Astrocyte (in vitro differentiated cells and primary cell): ENCODE data around the gene F5. TPM values are rescaled to one million over a fixed set of nuclear protein-coding genes. Genes with fewer than 3 reads are reported as not detected.

Source experiments
- DNase-seq: peaks from one replicate; pipeline ENCODE4 v3.0.0-alpha.2; 2010; ENCODE audit warnings: low read depth
- FAIRE-seq: peaks from 2 replicates; lab custom pipeline; 2011; peaks lifted over from hg19 to GRCh38; lab: Jason Lieb, UNC
- H2AFZ ChIP-seq: 2 replicates; pipeline ENCODE4 v1.6.0; 2012; ENCODE audit warnings: low read depth, low read length, inconsistent platforms
- H3K27ac ChIP-seq: 2 replicates; pipeline ENCODE4 v1.5.1; 2011; ENCODE audit warnings: low read depth, low read length, inconsistent platforms
- H3K27me3 ChIP-seq: 2 replicates; pipeline ENCODE4 v1.6.0; 2011; ENCODE audit warnings: low read length, inconsistent platforms; ENCODE audit not compliant: insufficient read depth
- H3K36me3 ChIP-seq: 2 replicates; pipeline ENCODE4 v1.5.1; 2011; ENCODE audit warnings: low read length, inconsistent platforms; ENCODE audit not compliant: insufficient read depth
- H3K4me1 ChIP-seq: 2 replicates; pipeline ENCODE4 v1.5.1; 2011; ENCODE audit warnings: low read length, inconsistent platforms; ENCODE audit not compliant: insufficient read depth
- H3K4me2 ChIP-seq: 2 replicates; pipeline ENCODE4 v1.6.0; 2012; ENCODE audit warnings: low read length, inconsistent platforms
- H3K4me3 ChIP-seq: 2 replicates; pipeline ENCODE4 v1.5.1; 2011; ENCODE audit warnings: low read depth, mild to moderate bottlenecking, low read length, inconsistent platforms; ENCODE audit not compliant: insufficient read depth
- H3K79me2 ChIP-seq: 2 replicates; pipeline ENCODE4 v1.6.0; 2012; ENCODE audit warnings: mild to moderate bottlenecking, low read length, inconsistent platforms; ENCODE audit not compliant: insufficient read depth
- H3K9ac ChIP-seq: 2 replicates; pipeline ENCODE4 v1.6.0; 2012; ENCODE audit warnings: mild to moderate bottlenecking, low read length, inconsistent platforms
- H3K9me3 ChIP-seq: 2 replicates; pipeline ENCODE4 v1.5.1; 2012; ENCODE audit warnings: low read depth, mild to moderate bottlenecking, low read length, inconsistent platforms; ENCODE audit not compliant: insufficient read depth
- H4K20me1 ChIP-seq: 2 replicates; pipeline ENCODE4 v1.6.0; 2012; ENCODE audit warnings: low read length, inconsistent platforms; ENCODE audit not compliant: insufficient read depth
- H3K27ac Mint-ChIP-seq: one replicate; pipeline ENCODE4 v1.8.0; 2021; ENCODE audit warnings: mild to moderate bottlenecking, mixed read lengths; ENCODE audit not compliant: unreplicated experiment
- H3K27me3 Mint-ChIP-seq: one replicate; pipeline ENCODE4 v1.8.0; 2021; ENCODE audit warnings: low read depth, mixed read lengths; ENCODE audit not compliant: unreplicated experiment
- H3K36me3 Mint-ChIP-seq: one replicate; pipeline ENCODE4 v1.8.0; 2021; ENCODE audit warnings: low read depth, mixed read lengths; ENCODE audit not compliant: unreplicated experiment
- H3K4me1 Mint-ChIP-seq: one replicate; pipeline ENCODE4 v1.8.0; 2021; ENCODE audit warnings: low read depth, mixed read lengths; ENCODE audit not compliant: unreplicated experiment
- H3K4me3 Mint-ChIP-seq: one replicate; pipeline ENCODE4 v1.8.0; 2021; ENCODE audit warnings: mild to moderate bottlenecking, moderate library complexity, mixed read lengths; ENCODE audit not compliant: unreplicated experiment
- H3K9me3 Mint-ChIP-seq: one replicate; pipeline ENCODE4 v1.8.0; 2021; ENCODE audit warnings: mild to moderate bottlenecking, mixed read lengths; ENCODE audit not compliant: unreplicated experiment
- EZH2 ChIP-seq: IDR thresholded peaks from 2 replicates; pipeline ENCODE4 v1.6.1; 2012; ENCODE audit warnings: mild to moderate bottlenecking, low read length, inconsistent platforms; ENCODE audit not compliant: insufficient read depth
- total RNA-seq: library from RNA; stranded (reverse); gene quantifications from 2 replicates; pipeline ENCODE4 v1.2.1, GENCODE V29; 2021
- TF ChIP-seq, protein P1 (sequence below): IDR thresholded peaks from 2 replicates; pipeline ENCODE4 v1.5.1; 2011; ENCODE audit warnings: low read depth, mild to moderate bottlenecking, inconsistent platforms, low read length, moderate library complexity; ENCODE audit not compliant: insufficient read depth

F5 gene
- total RNA-seq, 1 donor from 2014 or later: 0.18 TPM

DNA sequence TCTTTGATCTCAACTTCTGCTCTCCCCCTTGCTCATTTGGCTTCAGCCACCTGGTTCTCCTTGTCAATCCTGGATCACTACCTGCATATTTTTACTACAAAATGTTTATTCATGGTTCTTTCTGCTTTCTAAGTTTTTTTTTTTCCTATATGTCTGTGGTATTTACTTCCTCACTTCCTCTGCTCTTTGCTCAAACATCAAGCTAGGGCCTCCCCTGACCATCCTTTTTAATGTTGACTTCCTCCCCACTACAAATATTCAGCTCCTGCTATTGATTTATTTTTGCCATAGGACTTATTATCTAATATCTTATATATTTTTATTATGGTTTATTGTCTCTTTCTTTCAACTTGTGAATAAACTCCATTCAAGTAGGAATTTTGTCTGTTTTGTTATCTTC lies 86.5 kb downstream of the F5 start:
- no peak overlapping the region for H3K27ac Mint-ChIP-seq
- DNase-seq: no peak
- H3K27me3 Mint-ChIP-seq: no peaks in the 10 kb centered on the region

DNA sequence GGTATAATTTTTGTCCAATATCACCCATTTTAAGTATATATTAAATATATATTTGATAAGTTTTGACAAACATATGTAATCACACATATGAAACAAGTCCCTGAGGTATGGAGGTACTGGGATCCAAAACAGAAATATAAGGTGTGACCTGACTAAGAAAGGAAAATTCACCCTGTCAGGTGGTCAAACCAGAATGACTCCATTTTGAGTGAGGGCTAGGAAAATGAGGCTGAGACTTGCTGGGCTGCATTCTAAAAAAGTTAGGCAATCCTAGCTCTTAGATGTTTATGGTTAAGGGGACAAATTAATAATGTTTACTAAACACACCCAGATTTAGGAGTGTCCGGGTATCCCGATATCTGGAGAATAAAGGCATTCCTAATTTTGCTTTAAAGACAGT lies 89.0 kb downstream of the F5 start:
- H3K36me3 ChIP-seq: no peaks in the 10 kb centered on the region
- H3K27me3 ChIP-seq: no peaks in the 10 kb centered on the region
- Mint-ChIP-seq H3K27me3 (no peaks in the 10 kb centered on the region), H3K9me3 (peaks cover 5% of the 10 kb centered on the region), H3K4me3 (no peak overlapping the region), H3K4me1 (no peaks in the 10 kb centered on the region), H3K27ac (no peak overlapping the region), H3K36me3 (no peaks in the 10 kb centered on the region)
- H2AFZ ChIP-seq: no peak overlapping the region
- no peaks in the 10 kb centered on the region for H3K9me3 ChIP-seq
- FAIRE-seq (no peak), DNase-seq (no peak)
- no peak overlapping the region for H3K27ac ChIP-seq
- no peak overlapping the region for H3K9ac ChIP-seq
- H3K4me1 ChIP-seq: no peaks in the 10 kb centered on the region
- no peaks in the 10 kb centered on the region for H3K79me2 ChIP-seq
- H3K4me3 ChIP-seq: no peak overlapping the region
- no peak overlapping the region for H3K4me2 ChIP-seq
- no peaks in the 10 kb centered on the region for H4K20me1 ChIP-seq
- no peak for TF ChIP-seq EZH2
- TF ChIP-seq, protein P1, sequence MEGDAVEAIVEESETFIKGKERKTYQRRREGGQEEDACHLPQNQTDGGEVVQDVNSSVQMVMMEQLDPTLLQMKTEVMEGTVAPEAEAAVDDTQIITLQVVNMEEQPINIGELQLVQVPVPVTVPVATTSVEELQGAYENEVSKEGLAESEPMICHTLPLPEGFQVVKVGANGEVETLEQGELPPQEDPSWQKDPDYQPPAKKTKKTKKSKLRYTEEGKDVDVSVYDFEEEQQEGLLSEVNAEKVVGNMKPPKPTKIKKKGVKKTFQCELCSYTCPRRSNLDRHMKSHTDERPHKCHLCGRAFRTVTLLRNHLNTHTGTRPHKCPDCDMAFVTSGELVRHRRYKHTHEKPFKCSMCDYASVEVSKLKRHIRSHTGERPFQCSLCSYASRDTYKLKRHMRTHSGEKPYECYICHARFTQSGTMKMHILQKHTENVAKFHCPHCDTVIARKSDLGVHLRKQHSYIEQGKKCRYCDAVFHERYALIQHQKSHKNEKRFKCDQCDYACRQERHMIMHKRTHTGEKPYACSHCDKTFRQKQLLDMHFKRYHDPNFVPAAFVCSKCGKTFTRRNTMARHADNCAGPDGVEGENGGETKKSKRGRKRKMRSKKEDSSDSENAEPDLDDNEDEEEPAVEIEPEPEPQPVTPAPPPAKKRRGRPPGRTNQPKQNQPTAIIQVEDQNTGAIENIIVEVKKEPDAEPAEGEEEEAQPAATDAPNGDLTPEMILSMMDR: no peak

More for the DNA sequence above, 86.5 kb downstream of the F5 start:
- no peaks in the 10 kb centered on the region for H3K79me2 ChIP-seq
- Mint-ChIP-seq H3K36me3 (no peaks in the 10 kb centered on the region), H3K9me3 (peaks cover 5% of the 10 kb centered on the region), H3K4me3 (no peak overlapping the region), H3K4me1 (no peaks in the 10 kb centered on the region)
- H3K9ac ChIP-seq: no peak overlapping the region
- no peak overlapping the region for H3K4me2 ChIP-seq
- H3K36me3 ChIP-seq: no peaks in the 10 kb centered on the region
- no peaks in the 10 kb centered on the region for H3K4me1 ChIP-seq
- H3K9me3 ChIP-seq: no peaks in the 10 kb centered on the region
- H3K4me3 ChIP-seq: no peak overlapping the region
- no peak for FAIRE-seq
- no peaks in the 10 kb centered on the region for H3K27me3 ChIP-seq
- no peaks in the 10 kb centered on the region for H4K20me1 ChIP-seq
- TF ChIP-seq, protein P1: no peak
- TF ChIP-seq EZH2: no peak
- no peak overlapping the region for H3K27ac ChIP-seq
- H2AFZ ChIP-seq: no peak overlapping the region

DNA sequence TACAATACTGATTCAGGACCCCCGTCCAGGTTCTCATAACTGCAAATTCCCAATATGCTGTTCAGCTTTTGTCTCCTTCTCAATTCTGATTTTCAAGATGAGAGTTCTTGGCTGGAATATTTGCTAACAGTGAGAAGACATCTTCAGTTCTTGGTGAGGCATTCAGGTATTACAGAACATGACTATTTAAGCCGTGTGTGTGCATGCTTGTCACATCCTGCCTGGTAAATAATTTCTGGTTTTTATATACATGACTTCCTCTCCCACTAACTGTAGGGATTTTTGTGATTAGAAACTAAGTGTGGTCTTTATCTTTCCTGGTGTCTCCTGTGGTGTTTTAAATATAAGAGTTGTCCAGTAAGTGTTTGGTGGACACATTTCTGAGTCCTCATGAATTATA lies 90.4 kb downstream of the F5 start:
- FAIRE-seq (no peak), DNase-seq (no peak)
- Mint-ChIP-seq H3K36me3 (no peaks in the 10 kb centered on the region), H3K4me1 (peaks cover 8% of the 10 kb centered on the region), H3K27me3 (no peaks in the 10 kb centered on the region), H3K4me3 (no peak overlapping the region), H3K27ac (no peak overlapping the region), H3K9me3 (peaks cover 5% of the 10 kb centered on the region)
- Histone ChIP-seq H3K27ac (no peak overlapping the region), H3K4me3 (no peak overlapping the region), H3K9me3 (no peaks in the 10 kb centered on the region), H3K36me3 (no peaks in the 10 kb centered on the region), H2AFZ (no peak overlapping the region), H3K27me3 (no peaks in the 10 kb centered on the region), H4K20me1 (no peaks in the 10 kb centered on the region), H3K79me2 (no peaks in the 10 kb centered on the region), H3K9ac (no peak overlapping the region), H3K4me2 (no peak overlapping the region), H3K4me1 (no peaks in the 10 kb centered on the region)
- TF ChIP-seq EZH2: no peak
- TF ChIP-seq, protein P1: no peak
